HCT116 (cell line): ENCODE measurements around the gene FGFR1OP2. TPM values are rescaled to one million over a fixed set of nuclear protein-coding genes. Genes with fewer than 3 reads are reported as not detected.

ENCODE experiments used
- ATAC-seq: fragments of 200-7000 bp; cut with Tn5 transposase; 2 replicates; pipeline ENCODE4 v1.9.1; 2020; ENCODE audit warnings: mild to moderate bottlenecking, moderate library complexity
- BruUV-seq: library from RNA; stranded (reverse); fragments of 400-500 nt; replicated peaks from 2 replicates; lab custom pipeline; 2021; lab: Mats Ljungman, UMichigan
- CTCF ChIA-PET: fragments of 300-600 bp; sonication (Branson Sonifier 250); formaldehyde crosslinking; loops from one replicate; lab custom pipeline; 2021; ENCODE audit warnings: antibody characterized with exemption; lab: Charles Lee
- POLR2A ChIA-PET: fragments of 300-600, 350-600 bp; sonication (Branson Sonifier 250); formaldehyde crosslinking; loops from one replicate; lab custom pipeline; 2021; ENCODE audit warnings: antibody characterized with exemption; lab: Charles Lee
- RAD21 ChIA-PET, 2 experiments: fragments of 300-600 bp; sonication (Branson Sonifier 250); formaldehyde crosslinking; loops; one replicate each; lab custom pipeline; 2023; ENCODE audit warnings: low total read pairs in 2 of 2; ENCODE audit not compliant: uncharacterized antibody in 2 of 2, unreplicated experiment in 2 of 2, low non-redundant PET in 1 of 2; lab: Charles Lee
- DNase-seq: peaks from one replicate; pipeline ENCODE4 v3.0.0-alpha.2; 2010; ENCODE audit warnings: low read depth, low spot score
- H2AFZ ChIP-seq: fragments of 200-600 bp; shearing (Covaris generic), sonication (generic); 2 replicates; pipeline ENCODE4 v1.6.1; 2017; ENCODE audit warnings: low read depth, mixed run types, mixed read lengths, antibody characterized with exemption, low read length; ENCODE audit not compliant: poor library complexity, severe bottlenecking
- H3K27ac ChIP-seq: 2 replicates; pipeline ENCODE4 v1.5.1; 2012; ENCODE audit warnings: low read depth, low read length
- H3K27me3 ChIP-seq: fragments of 200-600 bp; sonication (generic); 2 replicates; pipeline ENCODE4 v1.6.1; 2016; ENCODE audit warnings: mixed run types, low read length, mixed read lengths; ENCODE audit not compliant: insufficient read depth
- H3K36me3 ChIP-seq, 2 experiments: fragments of 200-500 bp in 1 of 2; fragments of 200-600 bp in 1 of 2; sonication (Bioruptor generic) in 1 of 2; sonication (generic) in 1 of 2; 2 replicates each; pipeline versions ENCODE4 v1.5.1 to v1.6.1; 2014 to 2016; ENCODE audit warnings: low read length in 2 of 2, inconsistent platforms in 1 of 2, mixed read lengths in 1 of 2, mixed run types in 1 of 2; ENCODE audit not compliant: insufficient read depth in 2 of 2, control insufficient read depth in 1 of 2
- H3K4me1 ChIP-seq, 2 experiments: fragments of 200-600 bp in 1 of 2; sonication (generic) in 1 of 2; 2 replicates each; pipeline versions ENCODE4 v1.5.1 to v1.6.1; 2012 to 2017; ENCODE audit warnings: low read length in 2 of 2, inconsistent platforms in 1 of 2, mild to moderate bottlenecking in 1 of 2, mixed read lengths in 1 of 2, mixed run types in 1 of 2, moderate library complexity in 1 of 2; ENCODE audit not compliant: insufficient read depth in 2 of 2, control insufficient read depth in 1 of 2
- H3K4me2 ChIP-seq: fragments of 200-600 bp; sonication (generic); 2 replicates; pipeline ENCODE4 v1.6.1; 2017; ENCODE audit warnings: mixed run types, low read length, mixed read lengths
- H3K4me3 ChIP-seq, 2 experiments: fragments of 200-600 bp in 1 of 2; sonication (generic) in 1 of 2; replicated peaks in 1 of 2; 2 replicates each; pipeline ENCODE4 v1.5.1; 2011 to 2016; ENCODE audit warnings: low read length in 2 of 2, control low read depth in 1 of 2, low read depth in 1 of 2, mild to moderate bottlenecking in 1 of 2, mixed read lengths in 1 of 2, mixed run types in 1 of 2
- H3K79me2 ChIP-seq: fragments of 200-600 bp; sonication (generic); 2 replicates; pipeline ENCODE4 v1.6.1; 2017; ENCODE audit warnings: mild to moderate bottlenecking, mixed run types, low read length, moderate library complexity, mixed read lengths; ENCODE audit not compliant: insufficient read depth
- H3K9ac ChIP-seq: fragments of 200-600 bp; sonication (generic); 2 replicates; pipeline ENCODE4 v1.6.1; 2016; ENCODE audit warnings: low read length, mixed read lengths
- H3K9me2 ChIP-seq: fragments of 200-600 bp; sonication (generic), shearing (Covaris generic); 2 replicates; pipeline ENCODE4 v1.6.1; 2017; ENCODE audit warnings: mixed run types, mild to moderate bottlenecking, moderate library complexity; ENCODE audit not compliant: insufficient read depth
- H3K9me3 ChIP-seq, 2 experiments: fragments of 200-500 bp in 1 of 2; fragments of 200-600 bp in 1 of 2; sonication (Bioruptor generic) in 1 of 2; sonication (generic) in 1 of 2; 2 replicates each; pipeline ENCODE4 v1.6.1; 2014 to 2017; ENCODE audit warnings: low read length in 2 of 2, mixed read lengths in 2 of 2, inconsistent platforms in 1 of 2, low read depth in 1 of 2, mild to moderate bottlenecking in 1 of 2, mixed run types in 1 of 2, moderate library complexity in 1 of 2; ENCODE audit not compliant: control insufficient read depth in 1 of 2, insufficient read depth in 1 of 2
- H4K20me1 ChIP-seq: fragments of 200-600 bp; sonication (generic), shearing (Covaris generic); 2 replicates; pipeline ENCODE4 v1.6.1; 2017; ENCODE audit warnings: mixed run types, mild to moderate bottlenecking, moderate library complexity; ENCODE audit not compliant: insufficient read depth
- CEBPB ChIP-seq: IDR thresholded peaks from 2 replicates; pipeline ENCODE4 v1.6.1; 2012; ENCODE audit warnings: low read depth
- EGR1 ChIP-seq: IDR thresholded peaks from 2 replicates; pipeline ENCODE4 v1.6.1; 2012; ENCODE audit warnings: low read depth
- JUND ChIP-seq: IDR thresholded peaks from 2 replicates; pipeline ENCODE4 v1.6.1; 2012
- REST ChIP-seq: IDR thresholded peaks from 2 replicates; pipeline ENCODE4 v1.6.1; 2012; ENCODE audit warnings: low read depth
- SIN3A ChIP-seq: IDR thresholded peaks from 2 replicates; pipeline ENCODE4 v1.6.1; 2012; ENCODE audit warnings: low read depth
- SRF ChIP-seq: IDR thresholded peaks from 2 replicates; pipeline ENCODE4 v1.6.1; 2012; ENCODE audit warnings: low read depth
- YY1 ChIP-seq: IDR thresholded peaks from 2 replicates; pipeline ENCODE4 v1.6.1; 2011; ENCODE audit warnings: low read length, low read depth, moderate library complexity, mild to moderate bottlenecking; ENCODE audit not compliant: insufficient replicate concordance; ENCODE audit errors: extremely low read depth
- intact Hi-C: fragments of 100-400 bp; cut with micrococcal nuclease; formaldehyde crosslinking; loops from 2 replicates; pipeline ENCODE4 v1.10.0; 2022
- total RNA-seq: library from RNA; stranded (reverse); gene quantifications from one replicate; pipeline ENCODE4 v1.2.1, GENCODE V29; 2021; ENCODE audit not compliant: unreplicated experiment
- TF ChIP-seq, protein P1 (sequence below): IDR thresholded peaks from 2 replicates; pipeline ENCODE4 v1.6.1; 2012

Gene FGFR1OP2
- total RNA-seq, 1 experiment from 2014 or later = 29.6 TPM

DNA sequence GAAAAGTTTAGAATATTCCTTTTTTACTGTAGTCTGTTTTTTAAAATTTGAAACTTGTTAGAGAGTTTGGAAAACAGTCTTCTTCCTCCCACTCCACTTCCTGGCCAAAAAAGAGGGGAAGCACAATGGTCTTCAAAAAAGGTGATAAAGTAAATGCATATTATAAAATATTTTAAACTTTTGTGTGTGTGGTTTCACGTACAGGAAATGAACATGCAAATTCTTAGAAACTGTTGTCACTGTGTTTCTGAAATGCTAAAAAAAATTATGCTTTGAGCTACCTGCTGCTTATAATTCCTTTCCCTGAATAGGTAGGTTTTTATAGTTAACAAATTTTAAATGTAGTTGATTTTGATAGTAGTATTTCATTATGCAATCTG, 2.9 kb downstream of the FGFR1OP2 start (continued):
- TF ChIP-seq, protein P1, sequence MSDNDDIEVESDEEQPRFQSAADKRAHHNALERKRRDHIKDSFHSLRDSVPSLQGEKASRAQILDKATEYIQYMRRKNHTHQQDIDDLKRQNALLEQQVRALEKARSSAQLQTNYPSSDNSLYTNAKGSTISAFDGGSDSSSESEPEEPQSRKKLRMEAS = no peak
- no peak for TF ChIP-seq EGR1
- no peak for TF ChIP-seq JUND
- no peak for TF ChIP-seq SIN3A
- no peak for TF ChIP-seq CEBPB
- TF ChIP-seq REST = no peak

DNA sequence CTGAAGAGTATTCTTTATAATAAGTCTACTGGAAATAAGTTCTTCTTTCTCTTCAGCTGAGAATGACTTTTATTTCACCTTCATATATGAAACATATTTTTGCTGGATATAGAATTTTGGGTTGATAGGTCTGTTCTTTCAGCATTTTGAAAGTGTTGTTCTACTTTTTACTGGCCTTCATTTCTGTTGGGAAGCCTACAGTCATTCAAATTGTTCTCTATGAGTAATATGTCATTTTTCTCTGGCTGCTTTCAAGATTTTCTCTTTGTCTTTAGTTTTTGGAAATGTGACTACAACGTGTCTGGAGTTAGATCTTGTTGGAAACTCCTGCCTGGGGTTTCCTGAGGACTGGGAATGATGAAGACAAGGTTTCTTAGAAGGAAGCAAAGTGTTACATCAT, 10.0 kb downstream of the FGFR1OP2 start:
- ChIA-PET CTCF (no interaction called here), RAD21 (no interaction called here)
- DNase-seq (no peak), ATAC-seq (no peak)
- Histone ChIP-seq H3K4me2 (no peak overlapping the region), H3K4me3 (no peak overlapping the region), H3K9ac (no peak overlapping the region), H3K4me1 (no peaks in the 10 kb centered on the region), H2AFZ (no peak overlapping the region), H3K27me3 (no peaks in the 10 kb centered on the region)
- no TSS peak for BruUV-seq
- intact Hi-C loops = no loop called here
- TF ChIP-seq EGR1 = no peak
- TF ChIP-seq, protein P1 = no peak
- no peak for TF ChIP-seq YY1
- TF ChIP-seq SRF = no peak
- TF ChIP-seq, all 23 proteins: peak for 0
- Histone ChIP-seq H4K20me1 (peaks cover 3% of the 10 kb centered on the region; the same call in 1 of the 2 replicates), H3K9me2 (no peaks in the 10 kb centered on the region), H3K9me3 (0 out of 4 replicates have a peak, but pooled peaks cover 0 to 5% of the 10 kb centered on the region in 2 experiments), H3K79me2 (peaks cover 96% of the 10 kb centered on the region), H3K27ac (no peak overlapping the region), H3K36me3 (no peaks in the 10 kb centered on the region)
- POLR2A ChIA-PET = no interaction called here
